HL-60 (cell line): ENCODE results near the gene CASS4.

Experiments used
- DNase-seq, 2 experiments: peaks; one replicate each; pipeline ENCODE4 v3.0.0-alpha.2; 2010 to 2020; ENCODE audit warnings: low read depth in 1 of 2, low spot score in 1 of 2
- H3K27ac ChIP-seq: fragments of 250-450 bp; sonication (Bioruptor Pico); replicated peaks from 2 replicates; pipeline ENCODE4 v1.5.1; 2020; ENCODE audit warnings: mild to moderate bottlenecking, moderate library complexity
- H3K27me3 ChIP-seq: fragments of 250-450 bp; sonication (Bioruptor Pico); 2 replicates; pipeline ENCODE4 v1.5.1; 2021; ENCODE audit warnings: mild to moderate bottlenecking, moderate library complexity; ENCODE audit not compliant: insufficient read depth, poor library complexity, severe bottlenecking
- H3K4me3 ChIP-seq: replicated peaks from 2 replicates; pipeline ENCODE4 v1.5.1; 2011; ENCODE audit warnings: mild to moderate bottlenecking, control low read depth, low read length; ENCODE audit not compliant: insufficient read depth
- CTCF ChIP-seq: IDR thresholded peaks from one replicate; pipeline ENCODE4 v1.5.1; 2011; ENCODE audit warnings: low read length, control low read depth, inconsistent platforms; ENCODE audit not compliant: insufficient read depth
- GABPA ChIP-seq: IDR thresholded peaks from 2 replicates; pipeline ENCODE4 v1.6.1; 2012; ENCODE audit warnings: low read depth
- POLR2AphosphoS5 ChIP-seq: IDR thresholded peaks from 2 replicates; pipeline ENCODE4 v1.6.1; 2012; ENCODE audit warnings: low read depth
- REST ChIP-seq: IDR thresholded peaks from 2 replicates; pipeline ENCODE4 v1.6.1; 2012; ENCODE audit warnings: low read depth; ENCODE audit not compliant: insufficient replicate concordance
- SPI1 ChIP-seq: IDR thresholded peaks from 2 replicates; pipeline ENCODE4 v1.6.1; 2012; ENCODE audit warnings: low read depth, mild to moderate bottlenecking, borderline replicate concordance

CASS4 gene

GRCh38 chr20:56380375-56380774 lies 31.7 kb upstream of the CASS4 start:
- H3K4me3 ChIP-seq, result no peak overlapping the region
- no peaks in the 10 kb centered on the region for H3K27me3 ChIP-seq
- H3K27ac ChIP-seq, result no peak overlapping the region
- no peak for DNase-seq
- TF ChIP-seq POLR2AphosphoS5 (no peak), SPI1 (no peak), REST (no peak), GABPA (no peak), CTCF (no peak)

GRCh38 chr20:56381501-56381900 lies 30.6 kb upstream of the CASS4 start:
- TF ChIP-seq SPI1, result no peak
- TF ChIP-seq REST, result no peak
- no peak for TF ChIP-seq POLR2AphosphoS5
- TF ChIP-seq GABPA, result no peak
- TF ChIP-seq CTCF, result no peak

GRCh38 chr20:56382696-56383095 lies 29.4 kb upstream of the CASS4 start:
- no peak for DNase-seq
- no peak overlapping the region for H3K4me3 ChIP-seq
- no peaks in the 10 kb centered on the region for H3K27me3 ChIP-seq
- no peak for TF ChIP-seq CTCF
- no peak for TF ChIP-seq GABPA
- no peak for TF ChIP-seq REST
- no peak for TF ChIP-seq SPI1
- no peak for TF ChIP-seq POLR2AphosphoS5
- H3K27ac ChIP-seq, result no peak overlapping the region

More at GRCh38 chr20:56381501-56381900, 30.6 kb upstream of the CASS4 start:
- Histone ChIP-seq H3K27me3 (no peaks in the 10 kb centered on the region), H3K27ac (no peak overlapping the region), H3K4me3 (no peak overlapping the region)
- no peak for DNase-seq
